ENCODE data around the gene FOXL3.
"Not testable (repeated sequence)": the region's sequence is repeated elsewhere in the genome, so short reads cannot be mapped to it uniquely, and the experiment has no call there.

The FOXL3 gene

GRCh38 chr7:326809-327232 lies 36.9 kb downstream of the FOXL3 start:
- no peak for DNase-seq

GRCh38 chr7:327233-327931 lies 37.4 kb downstream of the FOXL3 start:
- no peak for DNase-seq

GRCh38 chr7:327991-328702 lies 38.2 kb downstream of the FOXL3 start:
- no peak for DNase-seq

- DNase-seq = no peak
Observed at GRCh38 chr7:329691-330281, 39.8 kb downstream of the FOXL3 start.

GRCh38 chr7:330511-331230 lies 40.7 kb downstream of the FOXL3 start:
- no peak for DNase-seq

GRCh38 chr7:332020-332517 lies 42.1 kb downstream of the FOXL3 start:
- DNase-seq = no peak

- no peak for DNase-seq
Observed at GRCh38 chr7:332646-333392, 42.8 kb downstream of the FOXL3 start.

GRCh38 chr7:333393-333764 lies 43.4 kb downstream of the FOXL3 start:
- DNase-seq = no peak

GRCh38 chr7:334618-335357 lies 44.8 kb downstream of the FOXL3 start:
- DNase-seq = no peak

GRCh38 chr7:335358-336148 lies 45.6 kb downstream of the FOXL3 start:
- no peak for DNase-seq

GRCh38 chr7:336149-336533 lies 46.2 kb downstream of the FOXL3 start:
- DNase-seq = not testable (repeated sequence)

GRCh38 chr7:336810-337566 lies 47.0 kb downstream of the FOXL3 start:
- DNase-seq = no peak

GRCh38 chr7:337567-337951 lies 47.6 kb downstream of the FOXL3 start:
- DNase-seq = no peak

- no peak for DNase-seq
Observed at GRCh38 chr7:338295-339061, 48.5 kb downstream of the FOXL3 start.

GRCh38 chr7:339062-339342 lies 49.0 kb downstream of the FOXL3 start:
- DNase-seq = no peak

- no peak for DNase-seq
Observed at GRCh38 chr7:339696-340095, 49.7 kb downstream of the FOXL3 start.

- no peak for DNase-seq
Observed at GRCh38 chr7:340200-340937, 50.4 kb downstream of the FOXL3 start.

All from NCI-H2029 treated with DMSO at 0.1 percent for 48 hours (cell line).